Motor neuron (in vitro differentiated cells): ENCODE results near the gene NINJ1. TPM values are rescaled to one million over a fixed set of nuclear protein-coding genes. Genes with fewer than 3 reads are reported as not detected.

Source experiments
- ATAC-seq, 8 experiments: fragments of 200-7000 bp; cut with Tn5 transposase; replicated peaks in 6 of 8; 2 replicates each; pipeline ENCODE4 v1.8.0; 2021; ENCODE audit warnings: mild to moderate bottlenecking in 8 of 8, moderate library complexity in 8 of 8
- H3K27ac ChIP-seq, 2 donors: fragments of 250-450 bp; sonication (Bioruptor Pico); 2 replicates each; pipeline ENCODE4 v1.9.0; 2021; ENCODE audit warnings: antibody characterized with exemption in 2 of 2, mild to moderate bottlenecking in 2 of 2, moderate library complexity in 1 of 2
- H3K4me1 ChIP-seq, 2 donors: fragments of 250-450 bp; sonication (Bioruptor Pico); replicated peaks in 1 of 2; 2 replicates each; pipeline ENCODE4 v1.6.1; 2021; ENCODE audit warnings: antibody characterized with exemption in 2 of 2, mild to moderate bottlenecking in 2 of 2, moderate library complexity in 1 of 2
- H3K4me3 ChIP-seq, 5 donors: fragments of 250-450 bp; sonication (Bioruptor Pico); 2 replicates each; pipeline ENCODE4 v1.9.0; 2021; ENCODE audit warnings: antibody characterized with exemption in 5 of 5, mild to moderate bottlenecking in 5 of 5, moderate library complexity in 4 of 5
- WGBS, 10 experiments: fragments of 450-650 bp; shearing (Covaris generic); methylation state at CpG; one replicate each; pipeline ENCODE4 v1.0.0; 2022; 5-methylcytosine and 5-hydroxymethylcytosine counted together
- in situ Hi-C, 9 experiments: fragments of 400-800 bp; cut with MboI; loops; one replicate each; pipeline ENCODE4 v1.15.0; 2021; ENCODE audit warnings: low sequenced_read_pairs in 9 of 9, low pct_unique_long_range_greater_than_20kb in 2 of 9; ENCODE audit not compliant: unreplicated experiment in 9 of 9
- total RNA-seq, 8 experiments: library from RNA; unstranded; fragments of 300-600 nt; gene quantifications; 2 replicates each; pipeline versions ENCODE4 v1.2.3 to v1.2.4, GENCODE V29; 2022

The NINJ1 gene
- total RNA-seq, 8 experiments from 2014 or later: 12.2 to 59.1 (median 20.2) TPM

DNA sequence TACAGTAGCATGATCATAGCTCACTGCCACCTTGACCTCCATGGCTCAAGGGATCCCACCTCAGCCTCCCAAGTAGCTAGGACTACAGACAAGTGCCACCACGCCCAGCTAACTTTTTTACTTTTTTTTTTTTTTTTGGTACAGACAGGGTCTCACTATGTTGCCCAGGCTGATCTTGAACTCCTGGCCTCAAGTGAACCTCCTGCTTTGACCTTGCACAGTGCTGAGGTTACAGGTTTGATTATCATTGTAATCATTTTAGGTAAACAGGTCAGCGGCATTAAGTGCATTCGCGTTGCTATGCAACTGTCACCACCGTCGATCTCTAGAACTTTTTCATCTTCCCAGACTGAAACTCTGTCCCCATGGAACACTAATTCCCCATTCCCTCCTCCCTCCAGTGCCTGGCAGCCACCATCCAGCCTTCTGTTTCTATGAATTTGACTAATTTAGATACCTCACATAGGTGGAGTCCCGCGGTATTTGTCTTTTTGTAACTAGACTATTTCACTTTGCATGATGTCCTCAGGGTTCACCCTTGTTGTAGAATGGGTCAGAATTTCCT lies 43.9 kb downstream of the NINJ1 start:
- in situ Hi-C loops: no loop called here

GRCh38 chr9:93089481-93089991 lies 44.5 kb downstream of the NINJ1 start:
- no peak for ATAC-seq
- Histone ChIP-seq H3K27ac (no peak overlapping the region), H3K4me3 (no peak overlapping the region), H3K4me1 (peaks cover 0 to 14% of the 10 kb centered on the region in 2 donors)
- WGBS, 10 experiments: 53 to 100% (median 95%) methylated on average over 1 to 4 of the region's 12 CpGs; no CpG with 5 or more reads in 3 of the 10 experiments
- in situ Hi-C loops: no loop called here

More for the DNA sequence above, 43.9 kb downstream of the NINJ1 start:
- WGBS, 10 experiments: 71 to 93% (median 81%) methylated on average over 5 to 8 of the region's 8 CpGs; no CpG with 5 or more reads in 2 of the 10 experiments
- Histone ChIP-seq H3K4me1 (peaks cover 0 to 14% of the 10 kb centered on the region in 2 donors), H3K27ac (no peak overlapping the region), H3K4me3 (no peak overlapping the region)
- ATAC-seq: no peak

DNA sequence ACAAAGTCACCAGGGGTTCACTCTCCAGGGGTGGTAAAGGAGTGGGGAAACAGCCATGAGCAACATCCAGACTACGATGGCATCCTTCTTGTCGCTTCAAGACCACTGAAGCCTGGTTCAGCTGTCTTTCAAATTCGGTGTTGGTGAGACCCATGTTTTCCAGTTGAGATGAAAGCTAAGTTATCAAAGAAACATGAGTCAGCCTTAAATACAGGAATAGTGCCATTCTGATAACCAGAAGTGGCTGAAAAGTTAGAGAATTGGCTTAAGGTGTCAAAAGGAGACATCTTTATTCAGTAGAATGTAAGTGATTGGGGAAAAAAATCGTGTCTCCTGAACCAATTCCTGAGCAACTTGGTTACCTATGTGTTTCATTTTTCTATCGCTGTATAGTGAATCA lies 45.0 kb downstream of the NINJ1 start:
- H3K4me1 ChIP-seq: peaks cover 0 to 11% of the 10 kb centered on the region in 2 donors
- no peak for ATAC-seq
- WGBS, 10 experiments: 60 to 100% (median 75%) methylated on average over 2 to 5 of the region's 5 CpGs; no CpG with 5 or more reads in 4 of the 10 experiments
- no peak overlapping the region for H3K4me3 ChIP-seq
- no peak overlapping the region for H3K27ac ChIP-seq
- in situ Hi-C loops: no loop called here

GRCh38 chr9:93088656-93089015 lies 45.4 kb downstream of the NINJ1 start:
- in situ Hi-C loops: no loop called here
- WGBS, 10 experiments: 40 to 77% (median 67%) methylated on average over 1 to 3 of the region's 4 CpGs; no CpG with 5 or more reads in 5 of the 10 experiments
- no peak for ATAC-seq
- H3K4me3 ChIP-seq: no peak overlapping the region
- H3K4me1 ChIP-seq: peaks cover 0 to 8% of the 10 kb centered on the region in 2 donors
- H3K27ac ChIP-seq: no peak overlapping the region

DNA sequence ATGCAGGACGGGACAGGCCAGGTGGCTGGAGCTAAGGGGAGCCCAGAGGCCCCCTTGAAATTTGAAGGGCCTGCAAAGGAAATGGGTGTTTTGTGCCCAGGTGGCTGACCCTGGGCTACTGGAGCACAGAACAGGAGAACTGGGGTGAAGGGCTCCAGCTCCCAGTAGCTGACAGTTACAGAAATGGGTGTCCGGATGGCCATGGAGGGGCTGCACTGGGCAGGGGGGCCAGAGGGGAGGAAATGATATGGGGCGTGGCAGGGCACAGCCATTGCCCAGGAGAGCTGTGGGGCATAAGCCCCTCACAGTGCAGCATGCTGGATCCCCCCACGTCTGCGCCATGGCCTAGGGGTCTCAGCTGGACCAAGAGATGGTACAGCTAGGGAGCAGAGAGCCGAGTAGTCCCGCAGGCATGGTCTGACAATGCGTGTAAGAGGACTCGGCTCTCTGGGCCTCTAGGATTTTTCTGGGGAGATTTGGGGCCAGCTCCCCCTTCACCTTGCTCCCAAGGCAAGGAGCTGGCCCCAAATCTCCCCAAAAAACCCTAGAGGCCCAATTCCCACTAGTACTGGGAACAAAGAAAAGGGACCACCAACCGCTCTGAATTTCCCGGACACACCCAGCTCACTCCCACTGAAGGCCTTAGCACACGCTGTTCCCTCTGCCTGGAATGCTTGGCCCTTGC lies 45.9 kb downstream of the NINJ1 start:
- 80 to 100% (median 91%) methylated on average over 1 to 4 of the region's 12 CpGs; no CpG with 5 or more reads in 7 of the 10 experiments for WGBS, 10 experiments
- in situ Hi-C loops: no loop called here
- ATAC-seq: no peak
- no peak overlapping the region for H3K4me3 ChIP-seq
- peaks cover 0 to 5% of the 10 kb centered on the region in 2 donors for H3K4me1 ChIP-seq
- no peak overlapping the region for H3K27ac ChIP-seq

DNA sequence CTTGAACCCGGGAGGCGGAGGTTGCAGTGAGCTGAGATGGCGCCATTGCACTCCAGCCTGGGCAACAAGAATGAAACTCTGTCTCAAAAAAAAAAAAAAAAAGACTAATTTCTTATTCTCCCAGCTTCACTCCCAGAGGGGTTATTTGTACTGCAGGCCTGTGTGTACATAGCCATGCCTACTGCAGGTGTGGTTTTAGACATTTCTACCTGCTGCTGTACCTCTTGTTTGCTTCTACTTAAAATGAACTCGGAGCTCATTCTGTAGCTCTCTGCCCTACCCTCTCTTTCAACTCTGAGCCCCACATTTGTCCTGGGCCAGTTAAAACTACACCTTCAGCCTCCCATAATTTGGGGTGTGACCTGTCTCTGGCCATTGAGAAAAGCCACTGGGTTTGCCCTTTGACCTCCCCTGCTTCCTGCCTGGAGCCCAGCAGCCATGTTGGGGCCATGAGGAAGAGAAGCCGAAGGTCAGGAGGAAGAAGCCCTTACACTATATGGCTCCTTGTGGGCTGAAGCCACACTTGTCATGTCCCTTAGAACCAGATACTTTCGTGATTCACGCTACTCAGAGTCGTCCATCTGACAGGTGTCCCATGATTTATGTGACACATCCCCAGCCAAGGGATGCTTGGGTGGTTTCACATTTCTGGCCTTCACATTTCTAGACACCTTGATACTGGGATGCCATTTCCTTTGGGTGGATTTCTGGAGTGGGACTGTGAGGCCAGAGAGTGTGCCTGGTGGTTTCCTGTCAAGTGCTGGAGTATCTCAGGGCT lies 47.4 kb downstream of the NINJ1 start:
- H3K4me1 ChIP-seq: peaks cover 0 to 4% of the 10 kb centered on the region in 2 donors
- WGBS, 10 experiments: 64 to 100% (median 88%) methylated on average over 1 to 5 of the region's 8 CpGs; no CpG with 5 or more reads in 4 of the 10 experiments
- H3K4me3 ChIP-seq: no peak overlapping the region
- H3K27ac ChIP-seq: no peak overlapping the region
- in situ Hi-C loops: no loop called here
- ATAC-seq: no peak

GRCh38 chr9:93085676-93086075 lies 48.4 kb downstream of the NINJ1 start:
- no peak for ATAC-seq
- no peak overlapping the region for H3K4me3 ChIP-seq
- H3K4me1 ChIP-seq: peaks cover 0 to 4% of the 10 kb centered on the region in 2 donors
- 70 to 100% (median 98%) methylated on average over 1 to 4 of the region's 4 CpGs; no CpG with 5 or more reads in 2 of the 10 experiments for WGBS, 10 experiments
- no peak overlapping the region for H3K27ac ChIP-seq
- in situ Hi-C loops: no loop called here

GRCh38 chr9:93084471-93084881 lies 49.6 kb downstream of the NINJ1 start:
- no peak overlapping the region for H3K27ac ChIP-seq
- 80 to 100% (median 92%) methylated on average over 1 to 5 of the region's 6 CpGs; no CpG with 5 or more reads in 5 of the 10 experiments for WGBS, 10 experiments
- ATAC-seq: no peak
- in situ Hi-C loops: no loop called here
- H3K4me1 ChIP-seq: peaks cover 0 to 4% of the 10 kb centered on the region in 2 donors
- no peak overlapping the region for H3K4me3 ChIP-seq

- H3K27ac ChIP-seq: no peak overlapping the region
- peak in 3 of 8 experiments; percentile 13 to 94 (median 87) for ATAC-seq
- H3K4me3 ChIP-seq: no peak overlapping the region
- H3K4me1 ChIP-seq: peaks cover 0 to 4% of the 10 kb centered on the region in 2 donors
- in situ Hi-C loops: no loop called here
- WGBS, 10 experiments: 40 to 100% (median 89%) methylated on average over 1 to 4 of the region's 8 CpGs; no CpG with 5 or more reads in 2 of the 10 experiments
These were observed 50.2 kb downstream of the NINJ1 start for GRCh38 chr9:93083592-93084470.

GRCh38 chr9:93082841-93083411 lies 51.1 kb downstream of the NINJ1 start:
- Histone ChIP-seq H3K4me3 (no peak overlapping the region), H3K27ac (no peak overlapping the region), H3K4me1 (peaks cover 0 to 4% of the 10 kb centered on the region in 2 donors)
- in situ Hi-C loops: no loop called here
- 60 to 100% (median 60%) methylated on average over 1 of the region's 18 CpGs; no CpG with 5 or more reads in 7 of the 10 experiments for WGBS, 10 experiments
- peak in 7 of 8 experiments; percentile 25 to 59 (median 39) for ATAC-seq

DNA sequence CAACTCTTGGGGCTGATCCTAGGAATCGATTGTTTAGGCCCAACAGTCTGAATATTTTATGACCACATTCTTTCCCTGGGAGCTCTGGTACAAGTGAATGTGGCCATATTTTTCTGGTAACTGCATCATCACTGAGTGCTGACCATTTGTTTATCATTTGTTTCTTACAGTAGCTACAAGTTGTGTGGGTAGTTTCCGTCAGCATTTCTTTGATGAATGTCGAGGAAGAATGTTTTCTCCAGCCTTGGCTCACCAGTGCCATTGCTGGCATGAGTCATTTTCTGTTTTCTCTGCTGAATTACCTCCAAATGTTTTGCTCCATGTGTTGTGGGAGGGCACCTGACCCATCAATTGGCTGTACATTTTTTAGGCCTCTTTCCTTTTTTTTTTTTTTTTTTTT lies 52.1 kb downstream of the NINJ1 start:
- Histone ChIP-seq H3K4me3 (no peak overlapping the region), H3K27ac (no peak overlapping the region), H3K4me1 (peaks cover 0 to 4% of the 10 kb centered on the region in 2 donors)
- in situ Hi-C loops: no loop called here
- peak in 1 of 8 experiments; percentile 45 for ATAC-seq
- 29 to 96% (median 80%) methylated on average over 2 to 3 of the region's 3 CpGs; no CpG with 5 or more reads in 1 of the 10 experiments for WGBS, 10 experiments

DNA sequence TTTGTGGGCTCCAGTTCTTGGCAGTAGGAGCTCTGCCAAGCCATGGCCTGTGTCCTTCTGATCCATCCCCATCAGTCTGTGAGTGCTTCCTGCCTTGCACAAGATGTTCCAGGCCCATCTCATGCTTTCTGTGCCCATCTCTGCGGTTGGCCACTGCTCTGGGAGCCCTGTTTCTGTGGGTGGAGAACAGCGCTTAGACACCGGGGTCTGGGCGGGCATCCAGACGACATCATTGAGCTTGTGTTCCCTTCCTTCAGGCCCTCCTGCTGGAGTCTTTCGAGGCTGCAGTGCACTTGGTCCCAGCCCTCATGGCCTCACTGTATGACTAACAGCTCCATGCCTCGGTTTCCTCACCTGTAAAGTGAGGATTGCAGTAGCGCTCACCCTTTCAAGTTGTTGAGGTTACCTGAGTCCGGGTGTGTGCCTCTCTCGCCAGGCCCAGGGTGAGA lies 52.9 kb downstream of the NINJ1 start:
- H3K4me3 ChIP-seq: no peak overlapping the region
- 71 to 100% (median 100%) methylated on average over 1 to 8 of the region's 10 CpGs; no CpG with 5 or more reads in 2 of the 10 experiments for WGBS, 10 experiments
- in situ Hi-C loops: no loop called here
- no peak overlapping the region for H3K27ac ChIP-seq
- no peak for ATAC-seq
- H3K4me1 ChIP-seq: peaks cover 0 to 4% of the 10 kb centered on the region in 2 donors
